ENCODE measurements around the gene MGME1.
"Not testable (repeated sequence)": the region's sequence is repeated elsewhere in the genome, so short reads cannot be mapped to it uniquely, and the experiment has no call there.

The MGME1 gene

DNA sequence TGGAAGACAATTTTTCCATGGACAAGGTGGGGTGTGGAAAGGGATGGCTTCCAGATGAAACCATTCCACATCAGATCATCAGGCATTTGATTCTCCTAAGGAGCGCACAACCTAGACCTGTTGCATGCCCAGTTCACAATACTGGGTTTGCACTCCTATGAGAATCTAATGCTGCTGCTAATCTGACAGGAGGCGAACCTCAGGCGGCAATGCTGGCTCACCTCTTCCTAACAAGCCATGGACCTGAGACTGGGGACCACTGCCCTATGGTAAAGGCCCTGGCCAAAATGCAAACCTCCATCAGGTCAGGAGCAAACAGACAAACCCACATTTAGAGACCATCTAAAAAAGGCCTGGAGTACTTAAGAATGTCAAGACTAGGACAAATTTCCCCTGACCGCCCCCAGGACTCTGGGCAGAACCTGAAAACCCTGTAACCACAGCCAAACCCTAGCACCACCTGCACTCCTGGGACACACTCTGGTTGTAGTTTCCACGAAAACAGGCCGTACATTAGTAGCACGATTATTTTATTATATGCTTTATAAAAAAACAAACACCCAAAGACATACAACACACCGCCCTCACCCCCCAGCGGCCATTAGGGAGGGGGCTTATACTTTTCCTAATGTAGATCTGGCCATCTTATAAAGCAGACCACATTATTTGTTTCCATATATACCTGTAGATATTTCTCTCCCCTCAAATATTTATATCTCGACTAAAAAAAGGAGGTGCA is 27.6 kb upstream of the MGME1 start:
- DNase-seq, result no peak

DNA sequence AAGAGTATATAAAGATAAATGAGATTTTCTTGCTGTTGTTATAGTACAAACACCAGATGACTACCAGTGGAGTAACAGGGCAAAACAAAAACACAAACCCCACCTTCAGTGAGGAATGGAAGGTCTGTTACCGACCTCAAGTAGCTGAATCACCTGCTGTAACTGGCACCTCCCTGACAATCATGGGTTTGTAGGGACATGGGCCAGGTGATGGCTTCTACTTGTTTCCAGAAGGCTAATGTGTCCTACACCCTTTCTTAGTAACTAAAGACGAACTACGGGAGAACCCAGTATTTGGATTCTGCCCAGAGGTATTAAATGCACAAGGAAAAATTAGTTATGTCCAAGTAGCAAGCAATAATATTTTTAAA is 27.0 kb upstream of the MGME1 start:
- DNase-seq, result no peak

DNA sequence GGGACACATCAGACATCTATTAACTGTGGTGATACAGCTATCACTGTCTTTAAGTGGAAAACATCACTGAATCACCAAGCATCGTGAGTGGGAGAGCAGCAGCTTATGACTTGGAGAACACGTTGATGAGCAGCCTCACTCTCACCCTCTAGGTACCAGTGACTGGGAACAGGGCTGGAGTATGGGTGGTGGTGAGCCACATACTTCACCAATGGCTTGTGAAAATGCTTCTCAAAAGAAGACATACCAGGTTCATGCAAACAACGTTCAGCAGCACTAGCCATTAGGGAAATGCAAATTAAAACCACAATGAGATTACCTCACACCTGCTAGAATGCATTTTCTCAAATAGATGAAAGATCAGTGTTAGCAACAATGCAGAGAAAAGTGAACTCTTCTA is 25.5 kb upstream of the MGME1 start:
- no peak for DNase-seq

DNA sequence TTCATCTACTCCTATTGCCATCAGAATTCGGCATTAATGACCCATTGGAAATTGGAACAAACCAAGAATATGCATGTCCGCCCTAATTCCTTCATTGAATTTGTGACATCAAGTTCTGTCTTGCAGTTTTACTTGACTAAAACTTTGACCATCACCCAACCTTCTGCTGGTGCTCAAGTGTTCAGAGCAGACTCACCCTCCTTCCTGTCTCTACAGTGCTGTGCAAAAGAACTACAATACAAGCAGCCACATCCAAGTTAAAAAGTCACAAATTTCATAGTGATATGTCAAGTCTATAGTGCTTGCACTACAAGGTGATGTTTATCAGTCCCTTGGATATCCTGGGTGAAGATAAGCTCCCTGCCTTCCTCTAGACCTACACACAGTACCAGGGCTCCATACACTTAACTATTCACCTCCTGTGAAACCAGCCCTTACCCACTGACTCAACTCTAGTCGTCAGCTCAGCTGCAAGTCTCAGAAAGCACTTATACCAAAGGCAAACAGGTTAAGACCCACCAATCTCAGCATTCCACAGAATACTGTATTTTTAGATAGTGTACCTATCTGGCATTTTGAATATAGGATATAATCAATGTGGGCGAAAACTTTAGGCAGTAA is 23.9 kb upstream of the MGME1 start:
- no peak for DNase-seq

DNA sequence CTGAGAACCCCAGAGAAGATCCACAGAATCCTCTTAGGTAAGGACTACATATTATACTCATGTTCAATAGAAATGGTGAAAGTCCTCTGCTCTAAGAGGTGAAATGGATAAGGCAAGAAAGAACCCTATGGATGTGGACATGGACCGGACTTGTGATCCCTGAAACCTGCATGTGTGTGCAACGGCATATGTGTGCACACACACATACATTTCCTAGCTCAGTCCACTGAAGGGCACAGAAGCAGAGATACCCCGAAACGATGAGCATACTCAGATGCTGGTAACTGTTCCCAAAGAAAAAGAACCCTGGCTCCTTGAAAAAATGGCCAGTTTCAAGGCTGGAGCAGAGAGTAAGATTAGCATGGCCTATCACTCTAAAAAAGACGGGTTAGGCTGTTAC is 22.8 kb upstream of the MGME1 start:
- DNase-seq, result no peak

DNA sequence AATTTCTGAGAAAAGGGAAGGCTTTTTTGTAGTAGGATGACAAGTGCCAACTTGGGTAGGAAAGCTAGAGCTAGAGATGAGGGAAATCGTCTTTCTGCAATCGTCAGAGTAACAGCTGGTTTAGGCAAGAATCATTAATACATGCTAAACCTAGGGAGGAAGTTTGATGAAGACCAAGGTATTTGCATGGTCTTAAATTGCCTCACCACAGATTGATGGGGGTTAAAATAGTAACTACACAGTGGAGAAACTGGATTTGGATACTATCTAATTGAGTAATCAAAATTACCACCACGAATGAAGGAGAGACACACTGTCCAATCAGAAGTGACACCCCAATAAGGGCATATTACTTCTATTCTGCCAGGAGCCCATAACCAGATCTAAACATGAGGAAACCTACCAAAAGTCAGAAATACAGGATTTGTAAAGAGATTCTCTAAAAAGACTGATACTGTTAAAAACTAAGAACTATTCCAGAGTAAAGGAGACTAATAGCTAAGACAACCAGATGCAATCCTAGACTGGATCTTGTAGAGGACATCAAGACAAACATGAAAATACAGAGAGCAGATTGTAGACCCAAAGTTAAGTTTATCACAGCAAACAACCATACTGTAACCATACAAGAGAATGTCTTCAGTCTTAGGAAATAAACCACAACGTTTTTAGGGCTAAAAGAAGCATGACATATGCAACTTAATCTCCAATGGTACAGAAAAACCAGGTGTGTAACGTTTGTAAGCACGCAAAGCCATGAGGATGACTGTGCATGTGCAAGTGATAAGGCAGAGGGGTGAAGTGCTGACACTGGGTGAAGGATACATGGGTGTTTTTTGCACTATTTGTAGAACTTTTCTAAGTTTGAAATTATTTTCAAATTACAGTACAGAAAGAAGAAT is 22.0 kb upstream of the MGME1 start:
- DNase-seq, result no peak

DNA sequence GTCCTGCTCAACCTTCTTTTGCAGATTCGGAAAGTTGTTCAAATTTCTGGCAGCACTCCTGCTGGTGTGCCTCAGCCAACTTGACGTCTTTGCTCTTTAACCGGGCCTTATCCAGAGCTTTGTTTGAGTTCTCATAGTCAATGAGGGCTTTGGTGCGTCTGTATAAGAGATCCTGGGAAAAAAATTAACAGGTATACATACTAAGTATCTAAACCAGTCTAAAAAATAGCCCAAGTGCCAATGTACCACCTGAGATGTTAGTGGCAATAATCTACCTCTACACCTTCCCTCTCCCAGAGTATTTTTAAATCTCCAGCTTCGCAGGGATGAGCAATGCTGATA is 21.4 kb upstream of the MGME1 start:
- DNase-seq, result no peak

DNA sequence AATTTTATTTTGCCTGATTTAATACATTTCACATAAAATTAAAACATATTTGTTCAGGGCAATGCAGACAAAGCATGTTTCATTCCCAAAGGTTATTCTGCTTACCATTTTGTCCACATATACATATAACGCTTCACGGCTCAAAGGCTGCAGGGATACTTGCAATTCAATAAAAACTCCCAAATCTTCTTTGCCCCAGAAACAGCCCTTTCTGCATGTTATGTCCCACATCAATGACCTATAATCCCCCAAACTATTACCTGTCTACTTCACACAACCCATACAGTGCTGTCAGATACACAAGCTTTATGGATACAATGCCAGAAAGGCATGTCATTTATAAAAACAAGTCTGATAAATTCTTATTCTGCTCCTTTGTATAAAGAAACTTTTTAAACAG is 20.4 kb upstream of the MGME1 start:
- DNase-seq, result no peak

DNA sequence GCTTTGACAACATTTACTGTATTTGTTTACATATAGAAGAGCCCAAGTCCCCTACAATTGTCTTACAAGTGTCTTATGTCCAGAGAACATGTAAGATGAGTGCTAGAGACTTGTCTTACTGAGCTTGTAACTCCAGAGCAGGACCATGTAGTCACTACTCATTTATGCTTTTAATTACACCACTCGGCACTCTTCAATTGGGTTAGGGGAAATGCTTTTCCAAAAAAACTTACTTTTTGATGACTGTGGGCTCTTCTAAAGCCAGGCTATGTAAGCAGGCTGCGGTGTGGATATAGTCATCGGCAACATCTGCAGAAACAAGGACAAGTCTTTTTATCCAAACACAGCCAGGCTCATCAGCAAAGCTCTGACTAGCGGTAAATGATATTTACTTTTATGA is 18.9 kb upstream of the MGME1 start:
- DNase-seq, result no peak

DNA sequence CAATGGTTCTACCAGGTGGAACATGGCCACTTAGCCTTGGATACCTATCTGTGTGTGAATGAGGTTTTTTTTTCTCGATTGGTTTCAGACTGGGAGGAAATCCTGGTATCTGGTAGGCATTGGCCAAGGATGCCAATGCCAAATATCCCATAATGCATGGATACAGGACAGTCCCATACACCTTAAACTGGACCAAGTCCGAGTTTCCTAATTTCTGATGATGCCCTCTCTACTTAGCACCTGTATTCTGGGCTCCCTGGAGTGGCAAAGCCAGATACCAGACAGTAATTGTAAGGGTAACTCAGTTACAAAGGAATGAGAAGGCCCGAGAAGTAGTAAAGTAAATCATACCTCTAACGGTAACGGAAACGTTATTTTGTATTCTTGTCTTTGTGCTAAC is 18.1 kb upstream of the MGME1 start:
- no peak for DNase-seq

DNA sequence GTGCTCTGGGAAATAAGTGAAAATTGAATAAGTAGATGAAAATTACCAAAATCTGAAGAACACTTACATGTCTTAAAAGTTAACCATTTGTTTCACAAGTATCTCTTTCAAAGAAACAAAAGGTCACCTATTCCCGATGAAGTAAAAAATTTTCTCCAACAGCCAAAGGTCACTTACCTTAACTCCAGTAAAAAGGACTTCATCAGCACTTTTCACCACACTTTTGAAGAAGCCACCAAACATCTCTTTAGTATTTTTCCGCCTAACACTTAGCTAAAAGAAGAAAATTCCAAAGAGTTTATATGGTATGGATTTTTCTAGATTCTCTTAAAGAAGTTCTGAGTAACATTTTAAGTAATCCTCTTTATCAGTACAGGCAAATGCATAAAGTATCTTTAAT is 17.5 kb upstream of the MGME1 start:
- DNase-seq, result no peak

DNA sequence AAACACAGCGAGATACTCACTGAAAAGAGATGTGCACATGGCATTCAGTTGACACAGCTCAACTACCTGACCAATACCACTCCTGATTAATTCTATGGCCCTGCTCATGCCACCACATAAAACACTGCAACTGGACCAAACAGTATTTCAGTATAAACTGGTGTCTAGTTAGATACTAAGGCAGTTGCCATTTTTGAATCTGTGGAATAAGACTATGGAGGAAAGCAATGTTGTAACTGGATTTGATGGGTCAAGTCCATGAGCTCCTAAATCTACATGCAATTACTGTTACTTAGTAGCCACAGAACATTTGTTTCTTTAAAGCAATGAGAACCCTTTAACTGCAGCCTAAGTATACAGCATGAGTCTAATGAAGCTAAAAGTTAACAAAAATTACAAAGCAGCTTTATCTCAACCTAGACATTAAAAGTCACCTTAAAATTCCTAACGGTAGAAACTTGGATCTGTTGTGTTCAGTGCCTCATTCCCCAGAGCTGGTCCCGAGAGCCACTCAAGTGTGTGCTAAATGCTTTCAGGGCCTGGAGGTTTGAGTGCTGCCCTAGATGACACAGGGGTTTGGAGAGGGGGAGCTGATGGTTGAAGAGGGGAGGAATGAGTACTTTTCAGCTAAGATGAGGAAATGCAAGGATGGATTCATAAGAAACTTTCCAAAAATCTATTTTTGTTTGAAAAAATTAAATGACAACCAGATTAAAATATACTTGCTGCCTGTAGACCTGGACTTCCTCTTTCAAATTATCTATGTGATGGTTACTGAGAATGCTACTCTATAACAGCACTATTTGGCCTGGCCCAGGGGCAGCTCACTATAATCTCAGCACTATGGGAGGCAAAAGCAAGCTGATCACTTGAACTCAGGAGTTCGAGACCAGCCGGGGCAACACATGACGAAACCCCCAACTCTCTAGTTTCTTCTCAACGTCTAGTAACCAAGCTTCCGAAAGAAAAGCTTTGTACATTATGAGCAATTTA is 15.8 kb upstream of the MGME1 start:
- DNase-seq, result no peak

DNA sequence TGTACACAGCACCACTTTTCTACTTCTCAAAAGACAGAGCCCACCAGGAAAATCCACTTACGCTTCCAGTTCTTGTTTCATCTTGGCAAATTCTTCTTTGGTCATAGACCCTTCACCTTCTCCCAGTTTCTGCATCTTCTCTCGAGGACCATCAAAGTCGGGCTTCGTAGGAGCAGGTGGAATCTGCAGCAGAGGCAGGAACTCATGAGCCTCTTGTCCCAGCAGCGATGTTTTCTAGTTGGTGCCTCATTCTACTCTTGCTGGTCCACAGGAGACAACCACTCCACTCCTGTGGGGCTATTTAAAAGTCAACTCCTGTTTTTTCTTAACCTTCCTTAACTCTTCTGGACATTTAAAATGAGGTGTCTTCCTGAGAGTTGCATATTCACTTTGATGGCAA is 14.9 kb upstream of the MGME1 start:
- DNase-seq, result no peak

DNA sequence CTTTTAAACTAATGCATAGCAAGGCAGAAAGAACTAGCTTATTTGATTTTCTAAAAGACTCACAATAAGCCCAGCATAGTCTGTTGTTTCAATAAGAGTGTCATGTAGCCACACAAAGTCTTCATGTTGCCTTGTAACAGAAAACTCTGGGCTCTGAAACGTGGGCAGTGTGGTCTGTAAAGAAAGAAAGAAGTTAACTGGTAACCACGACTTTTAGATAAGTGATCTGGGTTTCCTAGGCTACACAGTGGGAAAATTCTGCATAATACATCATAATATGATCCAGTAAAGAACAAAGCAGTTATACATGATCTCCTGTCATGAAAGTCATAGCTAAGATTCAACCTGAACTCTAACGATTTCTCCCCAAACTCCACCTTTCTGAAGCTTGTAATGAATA is 13.5 kb upstream of the MGME1 start:
- DNase-seq, result no peak

DNA sequence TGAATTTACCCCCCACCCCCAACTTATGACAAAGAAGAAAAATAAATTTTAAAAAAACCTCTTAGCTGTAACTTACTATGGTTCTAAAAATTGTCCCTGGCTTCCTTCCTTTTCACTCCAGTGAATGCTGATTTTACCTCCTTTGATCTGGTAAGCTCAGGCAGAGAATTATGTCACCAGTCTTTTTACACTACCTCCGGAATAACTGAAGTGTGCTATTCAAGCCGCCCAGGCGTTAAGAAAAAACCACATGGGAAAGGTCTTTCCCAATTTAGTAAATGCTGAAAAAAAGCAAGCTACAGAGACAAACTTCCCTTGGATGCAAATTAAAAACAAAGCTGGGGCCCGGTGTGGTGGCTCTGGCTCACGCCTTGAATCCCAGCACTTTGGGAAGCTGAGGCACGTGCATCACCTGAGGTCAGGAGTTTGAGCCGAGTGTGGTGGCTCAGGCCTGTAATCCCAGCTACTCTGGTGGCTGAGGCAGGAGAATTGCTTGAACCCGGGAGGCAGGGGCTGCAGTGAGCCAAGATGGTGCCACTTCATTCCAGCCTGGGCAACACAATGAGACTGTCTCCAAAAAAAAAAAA is 12.6 kb upstream of the MGME1 start:
- no peak for DNase-seq

DNA sequence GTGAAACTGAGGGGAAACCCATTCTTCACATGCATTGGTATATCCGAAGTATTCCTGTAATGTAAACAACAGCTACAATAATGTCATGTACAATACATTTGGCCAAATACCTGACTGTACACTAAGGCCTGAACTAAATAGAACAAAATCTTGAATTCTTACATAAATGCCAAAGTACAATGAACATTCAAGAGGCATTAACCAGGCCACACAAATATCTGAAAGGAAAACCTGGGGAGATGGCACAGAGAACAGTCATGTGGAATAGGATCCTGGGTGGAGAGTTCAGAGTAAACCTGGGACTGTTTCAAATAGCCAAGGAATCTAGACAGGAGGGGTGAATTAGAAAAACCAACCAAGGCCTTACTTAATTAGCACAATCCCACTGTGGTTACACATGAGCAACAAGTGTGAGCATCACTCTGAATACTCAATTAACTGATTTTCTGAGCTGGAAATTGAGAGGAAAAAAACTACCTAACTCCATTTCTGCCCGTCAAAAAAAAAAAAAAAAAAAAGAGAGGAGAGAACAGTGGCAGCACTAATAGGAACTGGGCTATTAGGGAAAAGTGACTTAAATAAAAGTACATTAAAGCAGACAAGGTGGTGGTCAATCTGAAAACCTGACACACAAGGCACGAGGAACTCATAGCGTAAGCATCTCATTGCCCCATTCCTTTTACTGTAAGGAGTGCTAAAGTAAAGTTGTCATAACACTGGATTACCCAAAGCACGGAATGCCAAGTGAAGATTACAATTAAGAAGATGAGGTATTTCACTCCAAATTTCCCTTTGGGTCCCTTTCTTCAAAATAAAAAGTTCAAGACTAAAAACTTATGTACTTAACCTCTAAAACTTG is 11.1 kb upstream of the MGME1 start:
- no peak for DNase-seq

DNA sequence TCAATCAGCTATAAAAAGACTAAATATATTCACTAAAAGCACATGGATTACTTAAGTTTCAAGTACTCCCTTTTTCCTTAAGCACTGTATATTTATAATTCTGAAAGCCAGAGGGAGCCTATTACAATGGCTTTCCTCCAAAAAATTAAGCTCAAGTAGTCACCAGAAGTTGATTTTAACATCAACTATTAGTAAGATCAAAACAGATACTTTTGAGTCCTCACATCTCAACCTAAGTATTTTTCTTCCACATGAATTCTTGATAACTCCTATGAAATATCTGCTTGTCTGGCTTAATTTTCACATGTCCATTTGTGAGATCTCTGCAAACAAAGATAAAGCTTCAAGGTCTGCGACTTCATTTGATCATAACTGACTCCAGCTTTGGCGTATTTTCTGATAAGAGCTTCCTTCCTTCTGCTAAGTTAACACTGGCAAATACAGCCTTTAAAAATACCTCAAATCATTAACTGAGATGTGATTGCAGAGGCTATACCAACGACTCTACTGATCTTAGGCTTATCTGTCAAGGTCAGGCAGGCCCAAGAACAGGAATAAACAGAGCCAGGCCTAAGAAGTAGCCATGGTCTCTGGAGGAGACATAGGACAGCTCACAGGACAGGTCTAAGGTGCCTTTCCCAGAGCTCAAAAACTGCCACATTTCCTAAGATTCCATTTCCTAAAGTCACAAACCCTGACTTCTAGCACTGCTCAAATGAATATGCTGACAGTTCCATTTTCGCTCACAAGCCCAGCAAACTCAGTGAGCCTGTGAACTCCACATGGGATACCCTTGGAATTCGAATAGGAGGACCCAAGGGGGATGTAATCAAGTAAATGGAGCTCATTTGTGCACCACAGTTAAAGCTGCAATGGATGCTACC is 10.2 kb upstream of the MGME1 start:
- DNase-seq, result no peak

DNA sequence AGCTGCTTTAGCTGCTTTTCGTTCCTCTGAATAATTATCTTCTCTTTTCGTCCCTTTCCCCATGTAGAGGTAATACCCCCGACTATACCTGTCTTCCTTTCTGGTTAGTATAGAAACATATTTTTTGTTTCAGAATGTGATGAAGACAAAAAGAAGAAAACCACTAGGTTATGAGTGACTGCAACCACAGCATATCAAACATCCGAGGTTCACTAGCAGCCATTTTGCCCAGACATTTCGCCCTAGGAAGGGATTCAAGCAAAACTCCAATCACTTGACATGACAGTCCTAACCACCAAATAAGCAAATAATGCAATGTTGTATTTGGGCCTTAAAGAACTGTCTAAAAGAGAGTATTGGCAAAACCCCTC is 9.6 kb upstream of the MGME1 start:
- DNase-seq, result no peak

DNA sequence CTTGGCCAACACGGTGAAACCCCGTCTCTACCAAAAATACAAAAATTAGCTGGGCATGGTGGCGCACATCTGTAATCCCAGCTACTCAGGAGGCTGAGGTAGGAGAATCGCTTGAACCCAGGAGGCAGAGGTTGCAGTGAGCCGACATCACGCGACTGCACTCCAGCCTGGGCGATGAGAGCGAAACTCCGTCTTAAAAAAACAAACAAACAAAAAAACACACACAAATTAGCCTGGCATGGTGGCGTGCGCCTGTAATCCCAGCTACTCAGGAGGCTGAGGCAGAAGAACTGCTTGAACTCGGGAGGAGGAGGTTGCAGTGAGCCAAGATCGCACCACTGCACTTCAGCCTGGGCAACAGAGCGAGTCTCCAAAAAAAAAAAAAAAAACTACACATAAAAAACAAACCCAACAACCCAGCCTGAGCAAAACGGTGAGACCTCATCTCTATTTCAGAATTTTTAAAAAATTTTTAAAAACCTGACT is 8.4 kb upstream of the MGME1 start:
- not testable (repeated sequence) for DNase-seq

DNA sequence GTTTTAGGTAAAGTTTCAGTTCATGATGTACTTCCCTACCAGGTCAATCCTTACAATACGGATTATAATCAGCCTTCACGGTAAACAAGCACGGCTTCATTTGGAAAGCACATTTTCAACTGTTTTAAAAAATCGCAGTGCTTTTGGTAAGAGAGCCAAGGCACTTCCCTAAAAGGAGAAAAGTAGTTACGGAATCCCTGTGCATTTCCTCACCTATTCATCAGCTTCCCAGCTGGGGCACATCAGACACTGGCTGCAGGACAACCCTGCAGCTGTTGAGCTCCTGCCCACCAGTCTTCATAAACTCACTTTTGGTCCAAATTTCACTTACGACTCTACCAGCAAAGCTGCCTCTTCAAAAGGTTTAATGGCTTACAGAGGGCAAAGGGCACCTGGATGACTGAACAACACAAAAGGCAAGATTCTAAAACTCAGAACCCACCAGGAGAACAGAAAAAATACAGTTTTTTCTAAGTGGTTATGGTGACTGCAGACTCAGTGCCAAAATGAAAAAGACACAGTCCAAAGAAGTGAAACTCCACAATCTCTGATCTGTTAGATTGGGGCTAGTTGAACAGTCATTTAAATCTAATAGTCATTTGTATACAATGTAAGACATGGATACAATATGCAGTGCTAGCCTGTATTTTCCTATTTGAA is 7.8 kb upstream of the MGME1 start:
- DNase-seq, result no peak
